A673 (cell line): Measurements from ENCODE around the gene SEPSECS. TPM values are rescaled to one million over a fixed set of nuclear protein-coding genes. Genes with fewer than 3 reads are reported as not detected.
A peak's percentile ranks its signal among the peaks of the same experiment; 100 is the strongest.

Experiments
- BruUV-seq: library from RNA; stranded (reverse); fragments of 400-500 nt; replicated peaks from 2 replicates; lab custom pipeline; 2021; lab: Mats Ljungman, UMichigan
- CTCF ChIA-PET: fragments of 300-600 bp; sonication (Branson Sonifier 250); formaldehyde crosslinking; loops from one replicate; lab custom pipeline; 2022; ENCODE audit warnings: antibody characterized with exemption; lab: Charles Lee
- POLR2A ChIA-PET: fragments of 300-600 bp; sonication (Branson Sonifier 250); formaldehyde crosslinking; loops from one replicate; lab custom pipeline; 2022; ENCODE audit warnings: antibody characterized with exemption; ENCODE audit not compliant: low non-redundant PET; lab: Charles Lee
- DNase-seq: peaks from one replicate; pipeline ENCODE4 v3.0.0-alpha.2; 2015; ENCODE audit warnings: low spot score
- H3K27ac ChIP-seq: fragments of 200-600 bp; sonication (generic); 2 replicates; pipeline ENCODE4 v1.5.1; 2016; ENCODE audit warnings: mixed run types, low read depth, mild to moderate bottlenecking, mixed read lengths, antibody characterized with exemption, low read length; ENCODE audit not compliant: poor library complexity, severe bottlenecking
- H3K27me3 ChIP-seq: fragments of 200-600 bp; sonication (generic); replicated peaks from 2 replicates; pipeline ENCODE4 v1.6.1; 2017; ENCODE audit warnings: mixed run types, low read depth, mild to moderate bottlenecking, mixed read lengths, antibody characterized with exemption, low read length; ENCODE audit not compliant: insufficient read depth, poor library complexity
- H3K36me3 ChIP-seq: fragments of 200-600 bp; sonication (generic); 2 replicates; pipeline ENCODE4 v1.6.1; 2016; ENCODE audit warnings: mixed run types, mild to moderate bottlenecking, mixed read lengths, antibody characterized with exemption, low read length; ENCODE audit not compliant: insufficient read depth, poor library complexity, severe bottlenecking
- H3K4me1 ChIP-seq: fragments of 200-600 bp; sonication (generic); 2 replicates; pipeline ENCODE4 v1.6.1; 2017; ENCODE audit warnings: mixed run types, mild to moderate bottlenecking, mixed read lengths, antibody characterized with exemption, low read length; ENCODE audit not compliant: insufficient read depth, poor library complexity, severe bottlenecking
- H3K4me3 ChIP-seq: fragments of 200-600 bp; sonication (generic); 2 replicates; pipeline ENCODE4 v1.5.1; 2016; ENCODE audit warnings: low read depth, mixed run types, mild to moderate bottlenecking, mixed read lengths, low read length; ENCODE audit not compliant: poor library complexity, severe bottlenecking
- H3K9me3 ChIP-seq: fragments of 200-600 bp; sonication (generic); 2 replicates; pipeline ENCODE4 v1.6.1; 2016; ENCODE audit warnings: mixed run types, low read depth, mild to moderate bottlenecking, mixed read lengths, antibody characterized with exemption, low read length; ENCODE audit not compliant: poor library complexity, severe bottlenecking
- EZH2 ChIP-seq: fragments of 200-600 bp; sonication (generic); IDR thresholded peaks from 2 replicates; pipeline ENCODE4 v1.6.1; 2017; ENCODE audit warnings: borderline replicate concordance, low read depth, mild to moderate bottlenecking, mixed read lengths, antibody characterized with exemption, low read length; ENCODE audit not compliant: poor library complexity, severe bottlenecking
- intact Hi-C: fragments of 100-400 bp; cut with micrococcal nuclease; formaldehyde crosslinking; loops from one replicate; pipeline ENCODE4 v1.10.0; 2022; ENCODE audit not compliant: unreplicated experiment
- total RNA-seq: library from RNA; stranded (reverse); gene quantifications from 2 replicates; pipeline ENCODE4 v1.2.3, GENCODE V29; 2021
- TF ChIP-seq, protein P1 (sequence below): fragments of 300-800, 200-600 bp; sonication (generic); conservative IDR thresholded peaks from 2 replicates; pipeline ENCODE4 v1.5.1; 2017; ENCODE audit warnings: low read depth, mild to moderate bottlenecking, antibody characterized with exemption, low read length, moderate library complexity, mixed read lengths

Gene SEPSECS
- total RNA-seq, 1 experiment from 2014 or later, result 11.6 TPM

DNA sequence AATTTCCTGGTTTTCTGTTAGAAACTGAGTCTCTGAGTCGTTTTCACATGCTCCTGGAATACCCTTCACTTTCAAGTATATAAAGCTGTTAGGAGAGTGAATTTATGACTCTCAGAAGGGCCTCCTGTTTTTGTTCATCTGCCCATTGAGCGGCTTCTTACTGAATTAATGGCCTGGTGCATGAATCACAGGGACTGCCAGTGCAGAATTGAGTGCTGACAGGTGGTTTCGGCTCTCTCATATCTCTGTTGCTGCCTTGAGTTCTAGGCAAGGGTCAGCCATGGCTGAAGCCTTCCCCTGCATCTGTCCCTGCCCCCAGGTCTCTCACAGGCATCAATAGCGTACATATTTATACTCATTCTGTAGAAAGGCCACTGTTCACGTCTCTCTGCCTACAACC, 22.7 kb upstream of the SEPSECS start:
- CTCF ChIA-PET, result interaction anchor here (0.6 kb wide), 2 partner anchors 129 to 679 kb away, joined by 3 to 7 read pairs; no protein-coding TSS in a partner anchor
- TF ChIP-seq, protein P1, sequence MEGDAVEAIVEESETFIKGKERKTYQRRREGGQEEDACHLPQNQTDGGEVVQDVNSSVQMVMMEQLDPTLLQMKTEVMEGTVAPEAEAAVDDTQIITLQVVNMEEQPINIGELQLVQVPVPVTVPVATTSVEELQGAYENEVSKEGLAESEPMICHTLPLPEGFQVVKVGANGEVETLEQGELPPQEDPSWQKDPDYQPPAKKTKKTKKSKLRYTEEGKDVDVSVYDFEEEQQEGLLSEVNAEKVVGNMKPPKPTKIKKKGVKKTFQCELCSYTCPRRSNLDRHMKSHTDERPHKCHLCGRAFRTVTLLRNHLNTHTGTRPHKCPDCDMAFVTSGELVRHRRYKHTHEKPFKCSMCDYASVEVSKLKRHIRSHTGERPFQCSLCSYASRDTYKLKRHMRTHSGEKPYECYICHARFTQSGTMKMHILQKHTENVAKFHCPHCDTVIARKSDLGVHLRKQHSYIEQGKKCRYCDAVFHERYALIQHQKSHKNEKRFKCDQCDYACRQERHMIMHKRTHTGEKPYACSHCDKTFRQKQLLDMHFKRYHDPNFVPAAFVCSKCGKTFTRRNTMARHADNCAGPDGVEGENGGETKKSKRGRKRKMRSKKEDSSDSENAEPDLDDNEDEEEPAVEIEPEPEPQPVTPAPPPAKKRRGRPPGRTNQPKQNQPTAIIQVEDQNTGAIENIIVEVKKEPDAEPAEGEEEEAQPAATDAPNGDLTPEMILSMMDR, result no peak
- TF ChIP-seq EZH2, result no peak
- Histone ChIP-seq H3K4me3 (no peak overlapping the region), H3K27ac (no peak overlapping the region), H3K27me3 (no peaks in the 10 kb centered on the region), H3K9me3 (no peaks in the 10 kb centered on the region), H3K4me1 (no peaks in the 10 kb centered on the region), H3K36me3 (no peaks in the 10 kb centered on the region)
- DNase-seq, result no peak
- POLR2A ChIA-PET, result interaction anchor here (0.6 kb wide), 1 partner anchor 658 kb away, joined by 5 read pairs; no protein-coding TSS in a partner anchor
- no TSS peak for BruUV-seq
- intact Hi-C loops, result no loop called here

DNA sequence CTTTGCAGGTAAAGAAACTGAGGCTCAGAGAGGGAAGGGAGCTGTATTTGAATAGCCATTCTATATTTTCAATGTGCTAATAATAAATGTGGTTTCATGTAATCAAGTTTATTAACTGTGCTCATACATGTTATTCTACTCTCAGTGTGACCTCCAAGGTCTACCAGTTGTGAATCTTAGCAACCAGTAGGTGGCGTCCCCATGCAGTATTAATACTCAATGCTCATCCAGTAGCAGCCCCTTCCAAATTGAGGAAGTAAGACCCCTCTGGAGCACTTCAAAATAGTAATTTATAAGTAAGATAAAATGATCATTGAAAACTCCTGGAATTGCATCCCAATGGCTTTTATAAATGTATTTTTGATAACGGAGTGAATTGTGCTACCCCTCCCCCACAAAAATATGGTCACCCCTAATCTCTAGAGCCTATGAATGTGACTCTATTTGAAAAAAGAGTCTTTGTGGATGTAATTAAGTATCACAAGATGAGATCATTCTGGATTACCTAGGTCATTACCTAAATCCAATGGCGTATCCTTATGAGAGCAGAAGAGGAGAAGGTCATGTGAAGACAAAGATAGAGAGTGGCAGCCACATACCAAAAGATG, 20.4 kb upstream of the SEPSECS start:
- no peaks in the 10 kb centered on the region for H3K27me3 ChIP-seq
- H3K27ac ChIP-seq, result no peak overlapping the region
- no TSS peak for BruUV-seq
- TF ChIP-seq, protein P1, result peak; percentile 87
- TF ChIP-seq EZH2, result no peak
- H3K9me3 ChIP-seq, result no peaks in the 10 kb centered on the region
- ChIA-PET POLR2A (no interaction called here), CTCF (no interaction called here)
- peak; percentile 69 for DNase-seq
- H3K4me1 ChIP-seq, result no peaks in the 10 kb centered on the region
- intact Hi-C loops, result loop anchor here (1.0 kb wide), 1 partner anchor 187 kb away; no protein-coding TSS in a partner anchor
- H3K4me3 ChIP-seq, result no peak overlapping the region
- no peaks in the 10 kb centered on the region for H3K36me3 ChIP-seq

DNA sequence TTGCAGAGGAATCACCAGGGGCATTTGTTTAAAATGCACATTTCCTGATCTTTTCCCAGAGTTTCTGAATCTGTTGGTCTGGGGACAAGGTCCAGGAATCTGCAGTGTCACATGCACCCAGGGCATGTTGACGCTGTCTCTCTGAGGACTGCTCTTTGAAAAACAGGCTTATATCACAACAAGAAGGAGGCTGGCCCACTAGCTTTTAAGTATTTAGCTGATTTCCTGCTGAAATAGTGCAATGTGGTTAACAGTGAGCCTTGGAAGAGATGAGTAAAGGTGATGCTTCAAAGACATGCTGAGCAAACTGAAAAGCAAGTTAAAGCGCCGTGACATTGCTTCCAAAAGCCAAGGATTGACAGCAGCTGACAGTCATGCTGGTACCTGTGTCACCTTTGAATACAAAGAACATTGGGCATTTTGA, 18.6 kb upstream of the SEPSECS start:
- Histone ChIP-seq H3K36me3 (no peaks in the 10 kb centered on the region), H3K27me3 (no peaks in the 10 kb centered on the region), H3K4me1 (no peaks in the 10 kb centered on the region), H3K4me3 (no peak overlapping the region), H3K27ac (no peak overlapping the region), H3K9me3 (no peaks in the 10 kb centered on the region)
- BruUV-seq, result no TSS peak
- no peak for DNase-seq
- CTCF ChIA-PET, result no interaction called here
- POLR2A ChIA-PET, result no interaction called here
- intact Hi-C loops, result no loop called here
- no peak for TF ChIP-seq EZH2
- TF ChIP-seq, protein P1, result no peak
